Left renal cortex interstitium (tissue), 4 donors: ENCODE results near the gene URGCP. TPM values are rescaled to one million over a fixed set of nuclear protein-coding genes. Genes with fewer than 3 reads are reported as not detected.

Experiments
- DNase-seq, 4 donors: peaks; one replicate each; pipeline ENCODE4 v3.0.0-alpha.2; 2013; ENCODE audit warnings: low read depth in 4 of 4, low spot score in 2 of 4, missing footprints in 1 of 4
- polyA plus RNA-seq, 4 donors: library from polyadenylated mRNA; unstranded; fragments of 120-200 nt; gene quantifications; one replicate each; pipeline ENCODE4 v1.2.1, GENCODE V29; 2013; ENCODE audit not compliant: insufficient read length in 4 of 4

The URGCP gene
- polyA plus RNA-seq, 4 donors: 30.0 to 39.4 (median 34.8) TPM

DNA sequence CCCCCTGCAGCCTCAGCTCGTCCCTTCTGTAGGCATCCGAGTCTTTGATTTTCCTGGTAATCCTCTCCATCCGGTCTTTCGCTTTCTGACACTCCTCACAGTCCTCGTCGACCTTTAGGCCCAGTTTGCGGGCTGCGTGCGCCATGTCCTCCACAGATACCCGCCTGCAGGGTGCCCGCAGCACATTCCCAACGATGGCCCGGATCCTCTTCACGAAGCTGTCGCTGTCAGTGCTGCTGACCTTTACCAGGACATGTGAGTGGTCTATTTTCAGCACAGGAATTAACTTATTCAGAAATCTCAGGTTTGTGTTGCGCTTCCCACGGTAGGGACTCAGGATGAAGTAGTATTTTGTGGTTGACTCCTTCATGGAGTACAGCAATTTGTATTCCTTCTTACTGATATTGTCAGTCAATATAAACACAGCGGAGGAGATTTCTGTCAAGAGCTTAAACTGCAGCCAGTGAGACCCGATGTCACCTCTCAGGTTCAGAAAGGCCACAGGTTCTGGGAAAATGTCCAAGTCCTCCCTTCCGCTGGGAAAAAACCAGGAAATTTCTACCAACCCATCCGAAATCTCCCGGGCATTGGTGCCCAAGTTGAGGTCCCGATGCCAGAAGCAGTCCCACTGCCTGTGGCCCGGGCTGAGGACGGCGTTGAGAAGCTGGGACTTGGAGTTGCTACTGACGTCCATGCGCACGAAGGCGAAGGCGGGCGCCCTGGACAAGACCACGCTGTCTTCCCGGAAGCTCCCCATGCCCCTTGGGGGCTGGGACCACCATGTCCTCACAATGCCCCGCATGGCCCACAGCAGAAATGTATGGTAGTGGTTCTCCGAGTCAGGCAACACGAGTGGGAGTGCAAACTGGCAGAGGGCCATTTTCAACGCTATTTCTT is 28.2 kb downstream of the URGCP start:
- no peak for DNase-seq

GRCh38 chr7:43876976-43877745 is 29.2 kb downstream of the URGCP start:
- DNase-seq: no peak

- no peak for DNase-seq
These were observed 30.2 kb downstream of the URGCP start for GRCh38 chr7:43876241-43876640.

DNA sequence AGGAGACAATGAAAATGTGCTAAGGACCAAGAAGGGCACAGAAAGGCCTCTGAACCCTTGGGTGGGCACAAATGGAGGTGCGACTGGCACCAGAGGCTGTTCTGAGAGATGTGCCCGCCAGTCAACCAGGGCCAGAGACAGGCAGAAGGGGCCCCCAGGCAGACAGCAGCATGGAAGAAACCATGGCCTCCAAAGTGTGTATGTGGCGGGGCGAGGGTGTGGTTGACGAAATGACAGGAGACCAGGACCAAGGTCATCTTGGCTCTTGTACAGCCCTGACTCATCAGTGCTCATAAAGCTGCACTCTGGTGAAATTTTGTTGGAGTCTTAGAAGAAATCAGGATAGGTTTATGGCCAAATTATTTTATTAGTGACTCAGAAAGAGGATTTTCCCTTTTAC is 33.1 kb downstream of the URGCP start:
- DNase-seq: no peak

DNA sequence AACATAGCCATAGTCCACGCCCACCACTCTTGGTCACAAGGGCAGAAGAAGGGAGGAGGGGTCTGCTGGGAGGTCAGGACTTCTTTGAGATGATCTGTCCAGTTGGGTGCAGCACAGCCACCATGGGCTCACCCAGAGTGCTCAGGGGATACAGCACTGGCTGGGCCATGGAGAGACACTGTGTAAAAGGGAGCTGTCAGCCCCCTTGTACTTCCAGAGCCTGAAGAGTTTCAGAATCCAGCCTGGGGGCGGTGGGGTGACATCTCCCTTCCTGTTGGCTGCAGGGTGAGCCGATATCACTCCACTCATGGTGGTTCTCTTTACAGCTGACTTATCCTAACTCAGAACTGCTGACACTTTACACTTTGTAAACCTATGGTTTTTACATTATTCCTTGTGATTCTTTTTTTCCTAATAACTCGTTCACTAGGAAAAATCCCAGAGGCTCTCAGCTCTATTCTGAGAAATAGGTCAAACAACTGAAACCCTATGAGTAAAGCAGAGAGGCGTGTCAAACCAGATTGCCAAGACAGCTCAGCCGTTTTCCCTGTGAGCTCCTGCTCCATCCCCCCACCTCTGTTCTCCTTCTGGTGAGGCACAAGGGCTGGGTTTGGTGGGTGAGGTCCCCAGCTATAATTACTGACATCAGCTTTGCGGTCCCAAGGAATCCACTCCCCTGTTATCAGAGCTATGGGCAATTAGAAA is 33.8 kb downstream of the URGCP start:
- no peak for DNase-seq

GRCh38 chr7:43871064-43871463 is 35.3 kb downstream of the URGCP start:
- no peak for DNase-seq

DNA sequence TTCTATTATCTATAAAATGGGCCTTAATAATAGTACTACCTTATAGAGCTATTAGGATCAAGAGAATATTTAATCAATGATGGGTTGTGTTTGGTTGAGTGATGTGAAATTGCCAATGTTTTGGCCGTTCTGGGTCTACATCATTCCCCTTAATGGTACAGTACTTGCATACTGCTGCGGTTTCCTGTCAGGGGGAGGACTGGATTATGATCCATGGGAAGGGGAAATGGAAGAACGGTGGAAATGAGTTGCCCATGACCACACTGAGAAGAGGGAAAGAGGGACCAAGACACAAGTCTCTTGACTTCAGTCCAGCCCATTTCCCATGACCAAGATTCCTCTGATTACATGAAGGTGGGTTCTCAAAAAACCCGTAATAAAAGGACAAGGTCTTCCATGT is 36.1 kb downstream of the URGCP start:
- no peak for DNase-seq

- peak in 1 of 4 donors; percentile 29 for DNase-seq
These were observed 36.5 kb downstream of the URGCP start for GRCh38 chr7:43869867-43870240.

GRCh38 chr7:43869006-43869866 is 37.2 kb downstream of the URGCP start, which contains the start of gene MRPS24:
Gene MRPS24, minus strand, starts transcription at chr7:43869517. Its CDS starts 22 bp downstream, at chr7:43869495.
- DNase-seq: peak; percentile 77 to 90 (median 89)

DNA sequence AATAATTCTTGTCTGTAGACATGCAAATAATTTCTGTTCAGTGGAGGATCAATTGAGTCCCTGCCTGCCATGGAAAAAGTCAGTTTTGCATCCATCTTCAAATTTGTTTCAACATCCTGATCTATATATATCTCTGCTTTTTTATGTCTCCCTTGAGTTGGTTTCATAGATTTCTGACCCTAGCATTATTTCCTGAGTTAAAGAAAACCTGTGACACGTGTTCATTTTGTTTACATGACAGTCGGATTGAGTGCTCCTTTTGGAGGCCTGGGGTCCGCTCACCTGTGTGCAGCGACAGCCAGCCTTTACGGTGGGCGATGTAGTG is 37.8 kb downstream of the URGCP start:
- DNase-seq: peak in 1 of 4 donors; percentile 2

- DNase-seq: no peak
These were observed 38.2 kb downstream of the URGCP start for GRCh38 chr7:43868181-43868580.

DNA sequence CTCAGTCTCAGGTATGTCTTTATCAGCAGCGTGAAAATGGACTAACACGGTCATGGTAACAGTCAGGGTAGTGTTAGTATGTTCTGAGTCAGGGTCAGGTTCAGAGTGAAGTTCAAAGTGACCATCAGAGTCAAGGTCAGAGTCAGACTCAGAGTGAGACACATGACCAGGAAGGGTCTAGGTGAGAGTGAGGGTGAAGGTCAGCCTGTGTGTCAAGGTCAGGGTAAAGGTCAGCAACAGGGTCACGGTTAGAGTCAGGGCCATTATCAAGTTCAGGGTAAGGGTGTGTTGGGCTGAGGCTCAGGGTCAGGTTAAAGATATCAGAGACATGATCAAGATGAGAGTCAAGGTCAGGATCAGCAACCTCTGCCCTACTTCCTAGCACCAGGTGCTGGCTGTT is 41.1 kb downstream of the URGCP start:
- DNase-seq: no peak

- no peak for DNase-seq
These were observed 42.3 kb downstream of the URGCP start for GRCh38 chr7:43864126-43864525.

DNA sequence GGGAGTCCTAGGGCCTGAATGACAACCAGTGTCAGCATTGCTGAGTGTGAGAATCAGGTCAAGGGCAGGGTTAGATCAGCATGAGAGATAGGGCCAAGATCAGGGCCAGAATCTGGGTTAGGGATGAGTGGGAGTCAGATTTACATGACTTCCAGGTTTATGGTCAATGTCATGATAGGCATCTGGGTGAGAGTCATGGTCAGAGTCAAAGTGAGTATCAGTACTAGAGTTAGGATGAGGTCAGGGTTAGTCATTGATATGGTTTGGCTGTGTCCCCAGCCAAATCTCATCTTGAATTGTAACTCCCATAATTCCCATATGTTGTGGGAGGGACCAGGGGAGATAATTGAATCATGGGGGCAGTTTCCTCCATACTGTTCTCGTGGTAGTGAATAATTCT is 49.4 kb downstream of the URGCP start:
- DNase-seq: no peak

DNA sequence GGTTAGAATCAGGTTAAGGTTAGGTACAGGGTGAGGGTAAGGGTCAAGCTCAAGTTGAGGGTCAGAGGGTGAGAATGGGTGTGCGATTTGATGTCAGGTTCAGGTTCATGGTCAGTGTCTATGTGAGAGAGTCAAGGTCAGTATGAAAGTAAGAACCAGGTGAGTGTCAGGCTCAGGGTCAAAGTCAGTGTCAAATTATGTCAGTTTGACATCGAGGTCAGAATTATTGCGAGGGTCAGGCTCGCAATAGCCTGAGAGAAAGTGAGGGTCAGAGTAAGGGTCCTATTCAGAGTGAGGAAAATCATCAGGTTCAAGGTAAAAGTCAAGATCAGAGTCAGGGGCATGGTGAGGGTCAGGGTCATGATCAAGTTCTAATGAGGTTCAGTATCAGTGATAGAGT is 50.1 kb downstream of the URGCP start:
- DNase-seq: no peak

DNA sequence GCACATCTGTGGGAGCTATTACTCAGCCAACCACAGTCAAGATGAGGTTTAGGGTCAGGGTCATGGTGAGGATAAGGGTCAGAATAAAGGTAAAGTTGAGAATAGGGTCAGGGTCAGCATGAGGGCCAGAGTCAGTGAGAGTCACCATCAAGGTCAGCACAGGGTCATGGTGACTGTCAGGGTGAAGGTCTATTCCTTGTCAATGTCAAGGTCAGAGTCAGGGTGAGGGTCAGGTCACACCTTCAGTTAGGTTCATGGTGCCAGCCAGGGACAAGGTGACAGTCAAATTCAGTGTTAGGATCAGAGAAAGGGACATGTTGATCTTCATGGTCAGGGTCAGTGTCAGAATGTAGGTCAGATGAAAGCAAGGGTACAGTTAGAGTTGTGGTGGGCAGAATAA is 51.2 kb downstream of the URGCP start:
- no peak for DNase-seq

DNA sequence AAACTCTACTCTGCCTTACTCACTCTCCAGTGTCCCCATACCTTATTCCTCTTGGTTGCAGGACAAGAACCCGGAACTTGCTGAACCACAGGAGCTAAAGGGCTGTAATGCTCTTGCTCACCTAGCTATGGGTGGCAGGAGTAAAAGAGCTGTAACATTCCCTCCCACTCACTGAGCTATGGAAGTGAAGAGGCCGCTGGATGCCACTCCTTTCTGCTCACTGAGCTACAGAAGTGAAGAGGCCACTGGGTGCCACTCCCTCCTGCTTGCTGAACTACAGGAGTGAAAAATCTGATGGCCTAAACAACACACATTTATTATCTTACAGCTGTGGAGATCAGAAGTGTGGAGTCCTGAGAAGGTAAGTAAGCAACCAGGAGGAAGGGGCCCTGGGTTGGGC is 54.6 kb downstream of the URGCP start:
- no peak for DNase-seq

DNA sequence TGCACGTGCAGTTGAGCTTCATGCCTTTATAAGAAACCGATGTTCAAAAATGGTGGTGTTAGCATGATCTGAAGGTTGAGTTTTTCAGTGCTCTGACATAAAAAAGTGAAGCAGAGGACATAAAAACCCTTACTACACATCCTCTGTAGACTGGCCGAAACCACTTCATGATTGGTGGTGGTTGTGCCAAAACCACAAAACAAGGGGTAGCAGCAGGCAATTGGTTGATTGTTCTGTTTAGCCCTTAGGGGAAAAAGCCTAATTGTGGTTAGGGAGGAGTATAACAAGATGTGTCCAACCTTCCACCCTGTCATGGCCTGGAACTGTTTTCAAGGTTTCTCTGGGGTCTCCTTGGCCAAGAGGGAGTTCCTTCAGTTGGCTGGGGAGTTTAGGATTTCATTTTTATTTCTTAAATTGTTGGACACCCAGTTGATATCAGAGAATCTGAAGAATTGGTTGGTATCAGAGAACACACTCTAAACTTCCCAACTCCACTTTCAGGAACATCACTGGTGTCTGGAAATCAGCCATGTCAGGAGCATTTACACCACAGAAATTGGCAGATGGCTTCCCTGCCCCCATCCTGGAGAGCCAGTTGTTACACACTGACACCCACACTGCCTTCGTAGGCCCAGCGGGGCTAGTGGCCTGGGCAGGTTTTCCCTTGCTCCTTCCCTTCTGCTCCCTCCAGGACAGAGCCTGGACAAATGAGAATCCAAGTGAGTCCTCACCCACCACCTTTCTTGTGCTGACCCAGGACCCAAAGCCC is 55.9 kb downstream of the URGCP start:
- no peak for DNase-seq

- no peak for DNase-seq
These were observed 57.3 kb downstream of the URGCP start for GRCh38 chr7:43849047-43849446.

- no peak for DNase-seq
These were observed 58.9 kb downstream of the URGCP start for GRCh38 chr7:43847496-43847895.
